DOHH2 (cell line): ENCODE measurements around the gene ACTMAP.

Source experiments
- H3F3A ChIP-seq: fragments of 200-600 bp; sonication (generic), shearing (Covaris generic); 2 replicates; pipeline ENCODE4 v1.6.0; 2016; ENCODE audit warnings: antibody characterized with exemption, mild to moderate bottlenecking; ENCODE audit not compliant: control insufficient read depth, insufficient read depth
- H3K27ac ChIP-seq: fragments of 200-600 bp; sonication (generic); 2 replicates; pipeline ENCODE4 v1.5.1; 2014; ENCODE audit warnings: low read depth, mild to moderate bottlenecking, low read length, moderate library complexity
- H3K27me3 ChIP-seq: fragments of 200-600 bp; sonication (generic); 2 replicates; pipeline ENCODE4 v1.6.1; 2014; ENCODE audit warnings: mild to moderate bottlenecking, low read length, mixed read lengths; ENCODE audit not compliant: control insufficient read depth
- H3K36me3 ChIP-seq: fragments of 200-600 bp; sonication (generic); 2 replicates; pipeline ENCODE4 v1.6.1; 2014; ENCODE audit warnings: mild to moderate bottlenecking, low read length, moderate library complexity, mixed read lengths; ENCODE audit not compliant: control insufficient read depth
- H3K4me1 ChIP-seq: fragments of 200-600 bp; sonication (generic); 2 replicates; pipeline ENCODE4 v1.6.1; 2014; ENCODE audit warnings: mild to moderate bottlenecking, low read length, mixed read lengths; ENCODE audit not compliant: control insufficient read depth
- H3K4me2 ChIP-seq: fragments of 200-600 bp; sonication (generic); 2 replicates; pipeline ENCODE4 v1.6.0; 2014; ENCODE audit warnings: mild to moderate bottlenecking, low read length, moderate library complexity
- H3K4me3 ChIP-seq: fragments of 200-600 bp; sonication (generic); 2 replicates; pipeline ENCODE4 v1.5.1; 2014; ENCODE audit warnings: mild to moderate bottlenecking, low read length, mixed read lengths
- H3K79me2 ChIP-seq: fragments of 200-600 bp; sonication (generic); 2 replicates; pipeline ENCODE4 v1.6.1; 2014; ENCODE audit warnings: mild to moderate bottlenecking, low read length, mixed read lengths; ENCODE audit not compliant: control insufficient read depth
- H3K9me2 ChIP-seq: fragments of 200-600 bp; sonication (generic); replicated peaks from 2 replicates; pipeline ENCODE4 v1.6.1; 2014; ENCODE audit warnings: mild to moderate bottlenecking, low read length, mixed read lengths; ENCODE audit not compliant: control insufficient read depth
- H3K9me3 ChIP-seq: fragments of 200-600 bp; sonication (generic); 2 replicates; pipeline ENCODE4 v1.6.1; 2014; ENCODE audit warnings: antibody characterized with exemption, low read length, mixed read lengths; ENCODE audit not compliant: control insufficient read depth, insufficient read depth
- H4K20me1 ChIP-seq: fragments of 200-600 bp; sonication (generic); 2 replicates; pipeline ENCODE4 v1.6.0; 2014; ENCODE audit warnings: low read depth, mild to moderate bottlenecking, antibody characterized with exemption, low read length, moderate library complexity; ENCODE audit not compliant: control insufficient read depth, insufficient read depth
- CTCF ChIP-seq: fragments of 200-600 bp; sonication (generic); IDR thresholded peaks from one replicate; pipeline ENCODE4 v1.5.1; 2014; ENCODE audit warnings: antibody characterized with exemption, mild to moderate bottlenecking, low read depth, low read length; ENCODE audit not compliant: poor library complexity, severe bottlenecking
- EZH2phosphoT487 ChIP-seq: fragments of 200-600 bp; sonication (generic); IDR thresholded peaks from 2 replicates; pipeline ENCODE4 v1.6.1; 2017; ENCODE audit warnings: borderline replicate concordance, mild to moderate bottlenecking, antibody characterized with exemption, low read length, moderate library complexity, mixed read lengths

Gene ACTMAP

GRCh38 chr19:40701758-40702157 lies 48.5 kb downstream of the ACTMAP start:
- no peak overlapping the region for H3K4me2 ChIP-seq
- no peaks in the 10 kb centered on the region for H4K20me1 ChIP-seq
- H3K9me2 ChIP-seq = no peaks in the 10 kb centered on the region
- no peaks in the 10 kb centered on the region for H3K4me1 ChIP-seq
- H3K27me3 ChIP-seq = no peaks in the 10 kb centered on the region
- H3K9me3 ChIP-seq = no peaks in the 10 kb centered on the region
- TF ChIP-seq CTCF (no peak), EZH2phosphoT487 (no peak)
- no peak overlapping the region for H3K27ac ChIP-seq
- H3K36me3 ChIP-seq = peaks cover 19% of the 10 kb centered on the region
- H3F3A ChIP-seq = no peaks in the 10 kb centered on the region
- H3K79me2 ChIP-seq = no peaks in the 10 kb centered on the region
- no peak overlapping the region for H3K4me3 ChIP-seq

GRCh38 chr19:40700083-40700482 lies 50.2 kb downstream of the ACTMAP start:
- Histone ChIP-seq H3K36me3 (peaks cover 15% of the 10 kb centered on the region), H3K79me2 (no peaks in the 10 kb centered on the region)

GRCh38 chr19:40697007-40697406 lies 53.3 kb downstream of the ACTMAP start:
- Histone ChIP-seq H3K79me2 (no peaks in the 10 kb centered on the region), H3K9me3 (no peaks in the 10 kb centered on the region), H3K4me1 (no peaks in the 10 kb centered on the region), H3K4me3 (no peak overlapping the region), H3K36me3 (peaks cover 4% of the 10 kb centered on the region; the same call in 1 of the 2 replicates), H4K20me1 (0 out of 2 replicates have a peak, but pooled peaks cover 3% of the 10 kb centered on the region), H3K27ac (no peak overlapping the region), H3K4me2 (no peak overlapping the region), H3K9me2 (no peaks in the 10 kb centered on the region), H3K27me3 (no peaks in the 10 kb centered on the region), H3F3A (no peaks in the 10 kb centered on the region)
- TF ChIP-seq EZH2phosphoT487 (no peak), CTCF (no peak)

More at GRCh38 chr19:40700083-40700482, 50.2 kb downstream of the ACTMAP start:
- no peaks in the 10 kb centered on the region for H4K20me1 ChIP-seq
- no peak overlapping the region for H3K27ac ChIP-seq
- no peak overlapping the region for H3K4me2 ChIP-seq
- H3F3A ChIP-seq = no peaks in the 10 kb centered on the region
- no peaks in the 10 kb centered on the region for H3K4me1 ChIP-seq
- H3K27me3 ChIP-seq = no peaks in the 10 kb centered on the region
- no peaks in the 10 kb centered on the region for H3K9me3 ChIP-seq
- H3K4me3 ChIP-seq = no peak overlapping the region
- TF ChIP-seq CTCF (no peak), EZH2phosphoT487 (no peak)
- H3K9me2 ChIP-seq = no peaks in the 10 kb centered on the region

GRCh38 chr19:40695881-40696280 lies 54.4 kb downstream of the ACTMAP start:
- Histone ChIP-seq H3K4me2 (no peak overlapping the region), H3K36me3 (no peaks in the 10 kb centered on the region), H3K9me3 (no peaks in the 10 kb centered on the region), H3K4me3 (no peak overlapping the region), H3K27ac (no peak overlapping the region), H3F3A (no peaks in the 10 kb centered on the region), H3K9me2 (no peaks in the 10 kb centered on the region), H3K27me3 (no peaks in the 10 kb centered on the region), H3K4me1 (peaks cover 7% of the 10 kb centered on the region), H4K20me1 (0 out of 2 replicates have a peak, but pooled peaks cover 3% of the 10 kb centered on the region), H3K79me2 (no peaks in the 10 kb centered on the region)
- TF ChIP-seq EZH2phosphoT487 (no peak), CTCF (no peak)
